IMR-90 (cell line): ENCODE results near the gene CACNA2D1.

Source experiments
- CEBPB ChIP-seq: IDR thresholded peaks from 2 replicates; pipeline ENCODE4 v1.6.1; 2012; ENCODE audit warnings: low read depth, low read length, improper control_type of control experiment
- CTCF ChIP-seq: conservative IDR thresholded peaks from 2 replicates; pipeline ENCODE4 v1.5.1; 2012; ENCODE audit warnings: mild to moderate bottlenecking, low read depth, low read length, improper control_type of control experiment
- POLR2A ChIP-seq: IDR thresholded peaks from 2 replicates; pipeline ENCODE4 v1.6.1; 2012; ENCODE audit warnings: mild to moderate bottlenecking, low read depth, low read length
- RCOR1 ChIP-seq: IDR thresholded peaks from 2 replicates; pipeline ENCODE4 v1.6.1; 2012; ENCODE audit warnings: mild to moderate bottlenecking, low read length, improper control_type of control experiment; ENCODE audit not compliant: insufficient replicate concordance
- USF2 ChIP-seq: fragments of 150-350 bp; IDR thresholded peaks from 2 replicates; pipeline ENCODE4 v1.6.1; 2017; ENCODE audit warnings: mild to moderate bottlenecking, antibody characterized with exemption, low read length, low read depth

- no peak for TF ChIP-seq POLR2A
- TF ChIP-seq CTCF = no peak
- no peak for TF ChIP-seq RCOR1
- TF ChIP-seq CEBPB = no peak
- TF ChIP-seq USF2 = no peak
These were observed 108.6 kb downstream of the CACNA2D1 start for GRCh38 chr7:82335001-82335400.
